OCI-M1 (cell line): ENCODE data around the gene NEMF.
"Not testable (repeated sequence)": the region's sequence is repeated elsewhere in the genome, so short reads cannot be mapped to it uniquely, and the experiment has no call there.

Experiments
- DNase-seq: peaks from one replicate; lab custom pipeline; 2025; lab: John Stamatoyannopoulos, UW

NEMF gene

GRCh38 chr14:49852301-49853157, at the start of gene NEMF:
Gene NEMF (minus strand): TSS chr14:49852788. CDS start chr14:49852753, 35 bp downstream.
- DNase-seq: peak; percentile 93

- DNase-seq: no peak
These were observed 48.4 kb upstream of the NEMF start for GRCh38 chr14:49900973-49901372.

- no peak for DNase-seq
These were observed 45.9 kb upstream of the NEMF start for GRCh38 chr14:49898485-49898884.

- DNase-seq: no peak
These were observed 45.4 kb upstream of the NEMF start for GRCh38 chr14:49897965-49898364.

GRCh38 chr14:49897414-49897813, 44.8 kb upstream of the NEMF start:
- no peak for DNase-seq

GRCh38 chr14:49896966-49897365, 44.4 kb upstream of the NEMF start:
- DNase-seq: peak; percentile 44

GRCh38 chr14:49896272-49896671, 43.7 kb upstream of the NEMF start:
- DNase-seq: not testable (repeated sequence)

GRCh38 chr14:49895480-49895879, 42.9 kb upstream of the NEMF start:
- peak; percentile 36 for DNase-seq

- DNase-seq: not testable (repeated sequence)
These were observed 41.9 kb upstream of the NEMF start for GRCh38 chr14:49894214-49895107.

- DNase-seq: peak; percentile 75
These were observed 41.0 kb upstream of the NEMF start for GRCh38 chr14:49893309-49894213.

- DNase-seq: peak; percentile 96
These were observed 40.2 kb upstream of the NEMF start, which contains the start of gene ARF6 for GRCh38 chr14:49892636-49893308. Gene ARF6 (plus strand): TSS chr14:49893082. CDS start chr14:49893737, 655 bp downstream.

- DNase-seq: peak; percentile 79
These were observed 39.7 kb upstream of the NEMF start for GRCh38 chr14:49892301-49892635.

GRCh38 chr14:49888293-49888692, 35.7 kb upstream of the NEMF start:
- DNase-seq: no peak

- no peak for DNase-seq
These were observed 33.9 kb upstream of the NEMF start for GRCh38 chr14:49886523-49886922.

- no peak for DNase-seq
These were observed 30.5 kb upstream of the NEMF start for GRCh38 chr14:49882826-49883694.

- DNase-seq: peak; percentile 46
These were observed 28.9 kb upstream of the NEMF start for GRCh38 chr14:49881350-49882001.

- no peak for DNase-seq
These were observed 27.9 kb upstream of the NEMF start for GRCh38 chr14:49880267-49881064.

- peak; percentile 85 for DNase-seq
These were observed 27.1 kb upstream of the NEMF start for GRCh38 chr14:49879646-49880204.
